ENCODE measurements around the gene CANX.

DNA sequence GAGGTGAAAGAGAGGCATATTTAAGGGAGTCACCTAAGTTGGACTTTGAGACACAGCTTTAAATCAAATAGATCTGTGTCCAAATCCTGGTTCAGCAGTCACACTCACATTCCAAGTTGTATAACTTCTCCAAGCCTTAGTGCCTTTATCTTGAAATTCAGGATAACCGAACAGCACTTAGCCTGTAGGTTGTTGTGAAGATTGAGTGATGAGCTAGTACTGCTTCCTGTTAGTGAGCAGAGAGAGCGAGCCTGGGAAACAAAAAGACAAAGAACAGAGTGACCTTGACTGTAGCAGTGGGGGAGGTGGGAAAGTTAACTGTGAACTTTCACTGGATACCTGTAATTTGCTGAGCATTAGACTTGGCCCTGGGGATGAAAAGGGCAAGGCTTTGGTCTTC lies 56.3 kb downstream of the CANX start:
- TF ChIP-seq, protein P1, sequence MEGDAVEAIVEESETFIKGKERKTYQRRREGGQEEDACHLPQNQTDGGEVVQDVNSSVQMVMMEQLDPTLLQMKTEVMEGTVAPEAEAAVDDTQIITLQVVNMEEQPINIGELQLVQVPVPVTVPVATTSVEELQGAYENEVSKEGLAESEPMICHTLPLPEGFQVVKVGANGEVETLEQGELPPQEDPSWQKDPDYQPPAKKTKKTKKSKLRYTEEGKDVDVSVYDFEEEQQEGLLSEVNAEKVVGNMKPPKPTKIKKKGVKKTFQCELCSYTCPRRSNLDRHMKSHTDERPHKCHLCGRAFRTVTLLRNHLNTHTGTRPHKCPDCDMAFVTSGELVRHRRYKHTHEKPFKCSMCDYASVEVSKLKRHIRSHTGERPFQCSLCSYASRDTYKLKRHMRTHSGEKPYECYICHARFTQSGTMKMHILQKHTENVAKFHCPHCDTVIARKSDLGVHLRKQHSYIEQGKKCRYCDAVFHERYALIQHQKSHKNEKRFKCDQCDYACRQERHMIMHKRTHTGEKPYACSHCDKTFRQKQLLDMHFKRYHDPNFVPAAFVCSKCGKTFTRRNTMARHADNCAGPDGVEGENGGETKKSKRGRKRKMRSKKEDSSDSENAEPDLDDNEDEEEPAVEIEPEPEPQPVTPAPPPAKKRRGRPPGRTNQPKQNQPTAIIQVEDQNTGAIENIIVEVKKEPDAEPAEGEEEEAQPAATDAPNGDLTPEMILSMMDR (conservative IDR thresholded peaks at IDR 0.05; ENCODE audit: low read length): no peak
- no peak for TF ChIP-seq EZH2phosphoT487 (IDR thresholded peaks at IDR 0.05; ENCODE audit: borderline replicate concordance)

All from Loucy (cell line).